GM19240 (cell line): ENCODE results near the gene DLG5.
A peak's percentile ranks its signal among the peaks of the same experiment; 100 is the strongest.

Experiments used
- DNase-seq: peaks from one replicate; pipeline ENCODE4 v3.0.0; 2011; ENCODE audit warnings: low spot score; ENCODE audit not compliant: insufficient read length

DLG5 gene, protein sequence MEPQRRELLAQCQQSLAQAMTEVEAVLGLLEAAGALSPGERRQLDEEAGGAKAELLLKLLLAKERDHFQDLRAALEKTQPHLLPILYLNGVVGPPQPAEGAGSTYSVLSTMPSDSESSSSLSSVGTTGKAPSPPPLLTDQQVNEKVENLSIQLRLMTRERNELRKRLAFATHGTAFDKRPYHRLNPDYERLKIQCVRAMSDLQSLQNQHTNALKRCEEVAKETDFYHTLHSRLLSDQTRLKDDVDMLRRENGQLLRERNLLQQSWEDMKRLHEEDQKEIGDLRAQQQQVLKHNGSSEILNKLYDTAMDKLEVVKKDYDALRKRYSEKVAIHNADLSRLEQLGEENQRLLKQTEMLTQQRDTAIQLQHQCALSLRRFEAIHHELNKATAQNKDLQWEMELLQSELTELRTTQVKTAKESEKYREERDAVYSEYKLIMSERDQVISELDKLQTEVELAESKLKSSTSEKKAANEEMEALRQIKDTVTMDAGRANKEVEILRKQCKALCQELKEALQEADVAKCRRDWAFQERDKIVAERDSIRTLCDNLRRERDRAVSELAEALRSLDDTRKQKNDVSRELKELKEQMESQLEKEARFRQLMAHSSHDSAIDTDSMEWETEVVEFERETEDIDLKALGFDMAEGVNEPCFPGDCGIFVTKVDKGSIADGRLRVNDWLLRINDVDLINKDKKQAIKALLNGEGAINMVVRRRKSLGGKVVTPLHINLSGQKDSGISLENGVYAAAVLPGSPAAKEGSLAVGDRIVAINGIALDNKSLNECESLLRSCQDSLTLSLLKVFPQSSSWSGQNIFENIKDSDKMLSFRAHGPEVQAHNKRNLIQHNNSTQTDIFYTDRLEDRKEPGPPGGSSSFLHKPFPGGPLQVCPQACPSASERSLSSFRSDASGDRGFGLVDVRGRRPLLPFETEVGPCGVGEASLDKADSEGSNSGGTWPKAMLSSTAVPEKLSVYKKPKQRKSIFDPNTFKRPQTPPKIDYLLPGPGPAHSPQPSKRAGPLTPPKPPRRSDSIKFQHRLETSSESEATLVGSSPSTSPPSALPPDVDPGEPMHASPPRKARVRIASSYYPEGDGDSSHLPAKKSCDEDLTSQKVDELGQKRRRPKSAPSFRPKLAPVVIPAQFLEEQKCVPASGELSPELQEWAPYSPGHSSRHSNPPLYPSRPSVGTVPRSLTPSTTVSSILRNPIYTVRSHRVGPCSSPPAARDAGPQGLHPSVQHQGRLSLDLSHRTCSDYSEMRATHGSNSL (N-terminal part only)

DNA sequence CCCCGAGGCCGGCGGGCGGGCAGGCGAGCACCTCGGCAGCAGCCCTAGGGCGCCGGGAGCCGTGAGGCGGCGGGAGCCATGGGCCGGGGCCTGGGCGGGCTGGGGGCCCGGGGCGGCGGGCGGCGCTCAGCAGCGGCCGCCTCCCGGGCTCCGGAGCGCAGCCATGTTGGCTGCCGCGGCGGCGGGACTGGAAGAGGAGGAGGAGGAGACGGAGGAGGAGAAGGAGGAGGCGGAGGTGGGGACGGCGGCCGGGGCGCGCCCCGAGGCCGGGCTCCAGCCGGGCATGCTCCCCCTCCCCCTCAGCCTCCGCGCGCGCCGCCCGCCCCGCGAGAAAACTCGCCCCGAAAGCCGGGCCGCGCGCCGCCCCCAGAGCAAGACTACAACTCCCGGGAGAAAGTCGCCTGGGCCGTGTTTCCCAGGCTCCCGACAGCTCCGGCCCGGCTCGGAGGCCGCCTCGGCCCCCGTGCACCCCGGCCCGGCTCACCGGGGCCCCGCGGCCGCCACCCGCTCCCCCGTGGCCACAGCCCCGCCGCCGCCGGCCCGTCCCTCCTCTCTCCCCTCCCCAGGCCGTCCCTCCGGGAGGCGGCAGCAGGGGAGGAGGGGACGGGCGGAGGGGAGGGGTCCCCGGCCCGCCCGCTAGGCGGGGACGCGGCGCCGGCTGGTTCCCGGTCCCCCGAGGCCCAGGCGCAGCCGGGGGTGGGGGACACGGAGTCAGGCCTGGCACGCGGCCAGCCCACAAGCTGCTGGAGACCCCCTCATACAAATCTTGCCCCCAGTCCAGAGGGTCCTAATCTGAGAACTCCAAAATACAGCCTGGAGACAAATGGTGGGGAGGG lies at the start of gene DLG5:
Gene DLG5 (minus strand): TSS at position 190 of the 836 bp plus-strand sequence. CDS start 235 bp downstream, outside the sequence.
- DNase-seq, result peak; percentile 22

DNA sequence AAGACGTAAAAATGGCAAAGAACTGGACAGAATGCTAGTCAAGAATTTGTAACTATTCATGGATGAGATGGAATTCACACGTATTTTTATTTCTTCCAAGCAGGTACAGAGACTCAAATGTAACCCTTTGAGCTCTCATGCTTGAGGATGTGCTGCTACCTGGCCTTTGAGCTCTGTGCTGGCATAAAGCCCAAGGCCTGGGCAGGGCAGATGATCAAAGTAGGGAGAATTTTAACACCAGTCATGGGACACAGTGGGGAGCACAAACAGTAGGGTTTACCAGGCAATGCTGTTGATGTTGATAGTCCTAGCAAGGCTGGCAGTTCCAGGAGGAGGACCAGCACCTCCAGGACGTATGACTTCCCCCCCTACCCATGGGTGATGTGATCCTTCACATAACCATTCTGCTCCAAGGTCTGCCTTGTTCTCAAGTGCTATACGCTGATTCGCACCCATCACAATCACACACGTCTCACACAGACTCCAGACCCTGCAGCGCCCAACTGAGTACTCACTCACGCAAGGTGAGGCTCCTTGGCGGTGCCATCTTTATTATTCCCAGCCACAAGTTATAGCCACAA lies 48.6 kb upstream of the DLG5 start:
- DNase-seq, result no peak

DNA sequence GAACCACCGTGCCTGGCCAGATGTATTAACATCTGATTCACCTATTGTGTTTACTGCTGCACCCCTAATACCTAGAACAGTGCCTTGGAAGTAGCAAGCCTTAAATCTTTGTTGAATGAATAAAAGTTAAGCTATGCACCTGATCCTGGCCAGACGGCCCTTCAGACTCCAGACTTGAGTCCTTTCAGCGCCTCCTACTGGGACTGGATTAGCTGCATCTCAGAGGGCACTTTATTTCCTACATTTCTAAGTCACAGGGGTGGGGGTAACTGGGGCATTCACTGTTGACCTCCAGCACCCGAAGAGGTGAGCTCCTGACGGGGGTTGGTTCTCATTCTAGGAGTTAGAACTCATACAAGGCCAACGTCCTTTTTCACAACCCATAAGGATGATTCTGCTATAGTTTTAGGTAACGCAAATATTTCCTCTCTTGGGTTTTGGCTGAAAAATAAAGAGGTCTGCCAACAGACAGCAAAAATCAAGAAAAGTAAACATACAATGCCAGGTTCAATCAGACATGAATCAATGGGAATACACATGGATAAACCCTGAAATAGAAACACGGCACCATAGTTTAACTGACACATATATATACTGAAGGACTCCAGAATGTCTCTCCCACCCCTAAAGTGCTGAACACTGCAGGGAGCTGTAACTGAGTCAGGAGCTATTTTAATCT lies 48.0 kb upstream of the DLG5 start:
- no peak for DNase-seq

- no peak for DNase-seq
Measured at GRCh38 chr10:77973276-77973675, 46.7 kb upstream of the DLG5 start.

GRCh38 chr10:77972148-77972547 lies 45.6 kb upstream of the DLG5 start:
- DNase-seq, result no peak

DNA sequence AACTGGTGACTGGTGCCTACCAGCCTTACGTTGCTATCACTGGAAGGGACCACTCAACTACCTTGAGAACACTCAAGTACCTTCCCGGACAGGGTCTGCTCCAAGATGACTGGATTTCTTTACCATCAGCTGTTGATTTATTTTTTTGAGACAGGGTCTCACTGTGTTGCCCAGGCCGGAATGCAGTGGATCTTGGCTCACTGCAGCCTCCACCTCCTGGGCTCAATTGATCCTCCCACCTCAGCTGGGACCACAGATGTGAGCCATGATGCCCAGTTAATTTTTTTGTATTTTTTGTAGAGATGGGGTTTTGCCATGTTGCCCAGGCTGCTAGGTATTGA lies 45.2 kb upstream of the DLG5 start:
- DNase-seq, result no peak

- DNase-seq, result no peak
Measured at GRCh38 chr10:77970869-77971803, 44.6 kb upstream of the DLG5 start.

DNA sequence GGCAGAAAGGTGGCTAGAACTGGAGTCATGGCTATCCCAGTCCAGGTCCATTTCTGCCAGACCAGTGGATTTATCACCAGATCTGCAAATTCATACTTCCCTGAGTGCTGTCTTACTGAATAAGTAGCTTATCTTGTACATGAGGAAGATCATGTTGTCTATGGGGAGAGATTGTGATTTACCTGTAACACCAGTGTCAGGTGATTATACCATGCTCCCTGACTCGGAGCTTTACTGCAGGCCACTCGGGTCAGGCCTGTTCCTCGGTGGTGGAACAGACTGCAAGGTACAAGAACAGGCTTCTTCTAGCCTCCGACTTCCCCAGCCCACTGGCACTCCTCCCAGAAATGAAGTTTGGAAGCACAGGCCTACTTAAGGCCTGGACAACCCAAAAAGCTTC lies 42.6 kb upstream of the DLG5 start:
- DNase-seq, result no peak

- DNase-seq, result no peak
Measured at GRCh38 chr10:77967611-77968022, 41.1 kb upstream of the DLG5 start.

- no peak for DNase-seq
Measured at GRCh38 chr10:77965294-77965693, 38.7 kb upstream of the DLG5 start.

DNA sequence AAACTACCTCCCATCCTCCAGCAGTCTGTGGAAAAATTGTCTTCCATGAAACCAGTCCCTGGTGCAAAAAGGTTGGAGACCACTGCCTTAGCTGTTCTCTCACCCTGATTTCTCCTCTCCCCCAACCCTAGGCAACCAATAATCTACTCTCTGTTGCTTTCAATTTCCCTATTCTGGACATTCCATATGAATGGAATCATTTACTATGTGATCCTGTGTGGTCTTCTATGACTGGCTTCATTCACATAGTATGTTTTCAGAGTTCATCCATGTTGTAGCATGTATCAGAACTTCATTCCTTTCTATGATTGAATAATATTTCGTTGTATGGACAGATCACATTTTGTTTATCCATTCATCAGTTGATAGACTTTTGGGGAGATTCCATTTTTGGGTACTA lies 38.3 kb upstream of the DLG5 start:
- DNase-seq, result no peak

GRCh38 chr10:77963901-77964300 lies 37.3 kb upstream of the DLG5 start:
- no peak for DNase-seq

GRCh38 chr10:77962350-77963146 lies 36.0 kb upstream of the DLG5 start:
- no peak for DNase-seq

DNA sequence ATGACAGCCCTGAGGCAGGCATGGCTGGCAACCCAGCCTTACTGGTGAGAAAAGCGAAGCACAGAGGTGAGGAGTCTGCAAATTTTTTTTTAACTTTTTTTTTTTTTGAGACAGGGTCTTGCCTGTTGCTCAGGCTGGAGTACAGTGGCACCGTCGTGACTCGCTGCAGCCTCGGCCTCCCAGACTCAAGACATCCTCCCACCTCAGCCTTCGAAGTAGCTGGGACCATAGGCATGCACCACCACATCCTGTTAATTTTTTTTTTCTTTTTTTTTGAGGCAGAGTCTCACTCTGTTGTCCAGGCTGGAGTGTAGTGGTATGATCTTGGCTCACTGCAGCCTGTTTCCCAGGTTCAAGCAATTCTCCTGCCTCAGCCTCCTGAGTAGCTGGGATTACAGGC lies 35.1 kb upstream of the DLG5 start:
- DNase-seq, result no peak

- DNase-seq, result no peak
Measured at GRCh38 chr10:77960829-77961329, 34.3 kb upstream of the DLG5 start.

DNA sequence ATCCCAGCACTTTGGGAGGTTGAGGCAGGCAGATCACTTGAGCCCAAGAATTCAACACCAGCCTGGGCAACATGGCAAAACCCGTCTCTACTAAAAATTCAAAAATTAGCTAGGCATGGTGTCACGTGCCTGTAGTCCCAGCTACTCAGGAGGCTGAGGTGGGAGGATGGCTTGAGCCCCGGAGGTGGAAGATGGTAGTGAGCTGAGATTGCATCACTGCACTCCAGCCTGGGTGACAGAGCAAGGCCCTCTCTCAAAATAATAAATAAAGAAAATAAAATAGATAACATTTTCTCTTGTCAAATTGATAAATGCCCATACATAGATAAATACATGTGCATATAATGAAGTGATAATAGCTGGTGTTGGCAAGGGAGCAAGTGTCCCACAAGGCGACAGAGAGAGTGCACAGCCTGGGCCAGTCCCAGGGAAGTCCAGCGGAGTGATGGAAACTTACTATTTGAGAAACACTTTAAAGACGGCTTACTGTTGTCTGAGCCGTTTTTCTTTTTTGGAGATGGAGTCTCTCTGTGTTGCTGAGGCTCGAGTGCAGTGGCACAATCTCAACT lies 33.4 kb upstream of the DLG5 start:
- DNase-seq, result no peak

DNA sequence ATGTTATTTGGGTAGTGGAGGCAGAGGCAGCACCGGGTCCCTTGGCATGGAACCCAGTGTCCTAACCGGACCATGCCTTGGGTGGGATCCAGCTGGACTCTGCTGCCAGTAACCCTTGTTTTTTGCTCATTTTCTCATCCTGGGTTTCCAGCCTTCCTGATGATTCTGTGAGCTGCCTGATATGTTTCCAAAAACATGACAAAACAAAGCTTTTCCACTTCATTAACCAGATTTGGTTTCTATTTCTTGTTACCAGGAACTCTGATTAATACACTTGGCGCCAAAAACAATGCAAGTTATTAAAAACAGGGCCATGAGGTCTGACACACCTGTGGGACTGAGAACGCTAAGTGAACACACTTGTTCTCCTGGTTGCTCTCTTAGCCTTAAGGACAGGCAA lies 32.8 kb upstream of the DLG5 start:
- DNase-seq, result no peak
